ENCODE data around the gene GGA1.

The GGA1 gene

DNA sequence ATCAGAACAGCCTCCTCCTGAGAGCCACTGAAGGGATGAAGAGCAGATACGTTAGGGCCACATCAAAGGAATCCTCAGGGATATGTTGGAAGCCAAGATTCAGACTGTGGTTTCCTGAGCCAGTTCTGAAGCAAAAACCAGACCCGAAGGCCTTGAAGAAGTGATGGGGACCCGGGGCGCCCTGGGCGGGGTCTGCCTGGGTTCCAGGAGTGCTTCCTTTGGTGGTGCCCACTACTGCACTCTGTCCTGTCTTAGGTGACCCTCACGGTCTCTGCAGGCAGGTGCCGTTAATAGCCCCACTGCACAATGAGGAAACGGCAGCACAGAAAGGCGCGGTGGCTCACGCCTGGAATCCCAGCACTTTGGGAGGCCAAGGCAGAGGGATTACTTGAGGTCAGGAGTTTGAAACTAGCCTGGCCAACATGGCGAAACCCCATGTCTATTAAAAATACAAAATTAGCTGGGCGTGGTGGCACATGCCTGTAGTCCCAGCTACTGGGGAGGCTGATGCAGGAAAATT is 18.0 kb downstream of the GGA1 start:
- Histone ChIP-seq H3K36me3 (ENCODE audit: low read depth) (peaks cover 10% of the 10 kb centered on the region), H3K9me3 (ENCODE audit: severe bottlenecking) (no peaks in the 10 kb centered on the region), H3K27me3 (ENCODE audit: insufficient read depth, poor library complexity, severe bottlenecking) (no peaks in the 10 kb centered on the region), H3K27ac (ENCODE audit: poor library complexity, severe bottlenecking) (no peak overlapping the region), H3K4me3 (ENCODE audit: severe bottlenecking) (no peak overlapping the region), H3K4me1 (ENCODE audit: insufficient read depth, poor library complexity, severe bottlenecking) (no peaks in the 10 kb centered on the region)
- TF ChIP-seq, protein P1, sequence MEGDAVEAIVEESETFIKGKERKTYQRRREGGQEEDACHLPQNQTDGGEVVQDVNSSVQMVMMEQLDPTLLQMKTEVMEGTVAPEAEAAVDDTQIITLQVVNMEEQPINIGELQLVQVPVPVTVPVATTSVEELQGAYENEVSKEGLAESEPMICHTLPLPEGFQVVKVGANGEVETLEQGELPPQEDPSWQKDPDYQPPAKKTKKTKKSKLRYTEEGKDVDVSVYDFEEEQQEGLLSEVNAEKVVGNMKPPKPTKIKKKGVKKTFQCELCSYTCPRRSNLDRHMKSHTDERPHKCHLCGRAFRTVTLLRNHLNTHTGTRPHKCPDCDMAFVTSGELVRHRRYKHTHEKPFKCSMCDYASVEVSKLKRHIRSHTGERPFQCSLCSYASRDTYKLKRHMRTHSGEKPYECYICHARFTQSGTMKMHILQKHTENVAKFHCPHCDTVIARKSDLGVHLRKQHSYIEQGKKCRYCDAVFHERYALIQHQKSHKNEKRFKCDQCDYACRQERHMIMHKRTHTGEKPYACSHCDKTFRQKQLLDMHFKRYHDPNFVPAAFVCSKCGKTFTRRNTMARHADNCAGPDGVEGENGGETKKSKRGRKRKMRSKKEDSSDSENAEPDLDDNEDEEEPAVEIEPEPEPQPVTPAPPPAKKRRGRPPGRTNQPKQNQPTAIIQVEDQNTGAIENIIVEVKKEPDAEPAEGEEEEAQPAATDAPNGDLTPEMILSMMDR (IDR thresholded peaks at IDR 0.05; ENCODE audit: poor library complexity, severe bottlenecking), result no peak
- DNase-seq (ENCODE audit: low spot score) (no peak), ATAC-seq (ENCODE audit: low read depth) (no peak)

DNA sequence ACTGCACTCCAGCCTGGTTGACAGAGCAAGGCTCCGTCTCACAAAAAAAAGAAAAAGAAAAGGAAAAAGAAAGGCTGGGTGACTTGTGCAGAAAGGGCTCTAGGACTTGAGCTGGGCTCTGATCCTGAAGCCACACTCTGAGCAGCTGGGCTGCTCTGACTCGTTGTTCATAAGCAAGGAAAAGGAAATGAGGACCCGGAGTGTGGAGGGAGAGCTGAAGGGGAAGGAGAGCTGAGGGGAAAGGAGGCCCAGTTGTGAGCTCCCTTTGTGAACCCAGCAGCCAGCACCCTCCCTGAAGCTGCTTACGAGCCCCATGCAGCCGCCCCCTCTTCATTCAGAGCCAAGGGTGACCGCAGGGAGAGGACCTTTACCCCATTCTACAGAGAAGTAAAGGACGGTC is 18.5 kb downstream of the GGA1 start:
- TF ChIP-seq, protein P1 (IDR thresholded peaks at IDR 0.05; ENCODE audit: poor library complexity, severe bottlenecking), result no peak
- H3K4me1 ChIP-seq (ENCODE audit: insufficient read depth, poor library complexity, severe bottlenecking), result no peaks in the 10 kb centered on the region
- no peak overlapping the region for H3K27ac ChIP-seq (ENCODE audit: poor library complexity, severe bottlenecking)
- ATAC-seq (ENCODE audit: low read depth), result no peak
- no peaks in the 10 kb centered on the region for H3K9me3 ChIP-seq (ENCODE audit: severe bottlenecking)
- no peak overlapping the region for H3K4me3 ChIP-seq (ENCODE audit: severe bottlenecking)
- no peaks in the 10 kb centered on the region for H3K27me3 ChIP-seq (ENCODE audit: insufficient read depth, poor library complexity, severe bottlenecking)
- DNase-seq (ENCODE audit: low spot score), result no peak
- peaks cover 10% of the 10 kb centered on the region for H3K36me3 ChIP-seq (ENCODE audit: low read depth)

DNA sequence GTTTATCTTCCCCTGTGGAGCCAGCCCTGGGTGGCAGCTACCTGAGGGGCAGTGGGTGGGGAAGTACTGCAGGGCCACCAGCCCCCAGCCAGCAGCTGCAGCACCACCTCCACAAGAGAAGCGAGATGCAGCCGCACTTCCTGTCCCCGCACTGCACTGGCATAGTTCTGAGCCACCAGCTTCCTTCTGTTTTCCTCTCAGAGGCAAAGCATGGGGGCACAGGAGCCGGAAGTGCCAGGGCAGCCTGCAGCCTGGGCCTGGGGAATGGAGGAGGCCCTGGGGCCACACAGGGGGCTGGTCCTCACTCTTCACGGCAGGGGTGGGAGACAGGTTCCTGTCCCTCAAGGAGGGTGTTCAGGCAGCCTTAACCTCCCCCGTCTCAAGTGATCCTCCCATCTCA is 18.9 kb downstream of the GGA1 start:
- Histone ChIP-seq H3K4me1 (ENCODE audit: insufficient read depth, poor library complexity, severe bottlenecking) (no peaks in the 10 kb centered on the region), H3K27me3 (ENCODE audit: insufficient read depth, poor library complexity, severe bottlenecking) (no peaks in the 10 kb centered on the region), H3K36me3 (ENCODE audit: low read depth) (peaks cover 10% of the 10 kb centered on the region), H3K4me3 (ENCODE audit: severe bottlenecking) (no peak overlapping the region), H3K27ac (ENCODE audit: poor library complexity, severe bottlenecking) (no peak overlapping the region), H3K9me3 (ENCODE audit: severe bottlenecking) (no peaks in the 10 kb centered on the region)
- DNase-seq (ENCODE audit: low spot score), result no peak
- ATAC-seq (ENCODE audit: low read depth), result no peak
- TF ChIP-seq, protein P1 (IDR thresholded peaks at IDR 0.05; ENCODE audit: poor library complexity, severe bottlenecking), result no peak

DNA sequence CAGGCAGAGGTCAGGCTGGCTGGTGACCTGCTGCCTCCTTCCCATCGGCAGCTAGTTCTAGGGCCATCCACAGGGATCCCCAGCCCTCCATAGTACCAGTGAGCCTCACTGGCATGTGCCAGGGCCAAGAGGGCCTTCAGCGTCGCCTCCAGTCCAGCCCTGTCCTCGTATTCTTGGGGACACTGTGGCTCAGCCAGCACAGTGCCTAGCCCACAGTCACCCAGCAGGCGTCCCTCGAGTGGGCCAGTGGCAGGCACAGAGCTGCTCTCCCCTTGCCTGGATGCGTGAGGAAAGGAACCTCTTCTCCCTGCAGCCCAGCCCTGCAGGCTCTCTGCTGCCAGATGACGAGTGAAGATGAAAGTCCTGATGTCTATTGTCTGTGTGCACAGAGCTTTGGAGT is 20.2 kb downstream of the GGA1 start:
- Histone ChIP-seq H3K36me3 (ENCODE audit: low read depth) (peaks cover 8% of the 10 kb centered on the region), H3K9me3 (ENCODE audit: severe bottlenecking) (no peaks in the 10 kb centered on the region), H3K4me3 (ENCODE audit: severe bottlenecking) (no peak overlapping the region), H3K4me1 (ENCODE audit: insufficient read depth, poor library complexity, severe bottlenecking) (no peaks in the 10 kb centered on the region), H3K27me3 (ENCODE audit: insufficient read depth, poor library complexity, severe bottlenecking) (no peaks in the 10 kb centered on the region), H3K27ac (ENCODE audit: poor library complexity, severe bottlenecking) (no peak overlapping the region)
- ATAC-seq (ENCODE audit: low read depth) (no peak), DNase-seq (ENCODE audit: low spot score) (no peak)
- TF ChIP-seq, protein P1 (IDR thresholded peaks at IDR 0.05; ENCODE audit: poor library complexity, severe bottlenecking), result no peak

DNA sequence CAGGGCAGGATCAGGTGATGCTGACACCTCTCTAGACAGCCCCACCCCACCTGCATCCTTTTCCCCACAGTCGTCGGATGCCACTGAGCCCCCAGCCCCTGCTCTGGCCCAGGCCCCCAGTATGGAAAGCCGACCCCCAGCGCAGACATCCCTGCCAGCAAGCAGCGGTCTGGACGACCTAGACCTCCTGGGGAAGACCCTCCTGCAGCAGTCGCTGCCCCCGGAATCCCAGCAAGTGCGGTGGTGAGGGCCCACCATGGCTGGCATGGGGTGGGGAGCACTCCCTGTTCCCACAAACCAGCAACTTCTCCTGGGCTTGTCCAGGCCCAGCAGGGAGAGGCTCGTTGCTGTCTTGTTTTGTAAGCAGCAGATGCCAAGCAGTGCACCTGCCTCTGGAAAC is 21.3 kb downstream of the GGA1 start:
- TF ChIP-seq, protein P1 (IDR thresholded peaks at IDR 0.05; ENCODE audit: poor library complexity, severe bottlenecking), result no peak
- DNase-seq (ENCODE audit: low spot score), result no peak
- Histone ChIP-seq H3K4me3 (ENCODE audit: severe bottlenecking) (no peak overlapping the region), H3K9me3 (ENCODE audit: severe bottlenecking) (no peaks in the 10 kb centered on the region), H3K27ac (ENCODE audit: poor library complexity, severe bottlenecking) (no peak overlapping the region), H3K36me3 (ENCODE audit: low read depth) (peaks cover 4% of the 10 kb centered on the region; the same call in 1 of the 2 replicates), H3K4me1 (ENCODE audit: insufficient read depth, poor library complexity, severe bottlenecking) (no peaks in the 10 kb centered on the region), H3K27me3 (ENCODE audit: insufficient read depth, poor library complexity, severe bottlenecking) (no peaks in the 10 kb centered on the region)
- ATAC-seq (ENCODE audit: low read depth), result no peak
